Measurements from ENCODE around the gene CIAO3.
"Not testable (repeated sequence)": the region's sequence is repeated elsewhere in the genome, so short reads cannot be mapped to it uniquely, and the experiment has no call there.

Gene CIAO3

DNA sequence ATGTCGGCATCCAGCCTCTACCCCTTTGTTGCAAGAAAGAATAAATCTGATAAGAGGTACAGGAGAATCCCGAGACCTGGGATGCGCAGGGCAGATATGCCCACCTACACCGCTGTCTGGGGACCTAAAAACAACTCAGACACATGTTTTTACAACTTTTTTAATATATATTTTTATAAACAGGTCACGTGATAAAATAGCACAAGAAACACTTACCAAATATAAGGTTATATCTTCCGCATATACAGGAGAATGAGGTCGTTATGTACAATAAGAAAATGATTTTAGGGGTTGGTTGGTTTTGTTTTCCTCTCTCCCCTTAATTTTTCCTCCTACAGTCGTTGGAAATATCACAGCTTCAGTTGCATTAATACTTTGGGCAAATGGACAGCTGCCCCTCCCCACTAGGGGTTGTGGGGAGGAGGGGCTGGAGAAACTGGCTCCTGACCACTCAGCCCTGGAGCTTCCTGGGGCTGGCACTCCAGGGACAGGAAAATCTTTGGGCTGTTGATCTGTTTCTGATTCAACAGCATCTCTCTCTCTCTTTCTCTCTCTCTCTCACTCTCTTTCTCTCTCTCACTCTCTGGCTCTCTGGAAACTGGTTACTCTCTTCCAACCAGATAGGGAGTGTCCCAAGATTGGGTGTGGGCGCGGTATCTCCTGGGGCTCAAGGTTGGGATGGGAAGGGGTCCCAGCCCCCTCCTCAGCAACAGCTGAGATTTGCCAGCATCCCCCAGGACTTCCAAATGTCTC lies 48.3 kb downstream of the CIAO3 start:
- no peak for ATAC-seq
- DNase-seq = no peak

DNA sequence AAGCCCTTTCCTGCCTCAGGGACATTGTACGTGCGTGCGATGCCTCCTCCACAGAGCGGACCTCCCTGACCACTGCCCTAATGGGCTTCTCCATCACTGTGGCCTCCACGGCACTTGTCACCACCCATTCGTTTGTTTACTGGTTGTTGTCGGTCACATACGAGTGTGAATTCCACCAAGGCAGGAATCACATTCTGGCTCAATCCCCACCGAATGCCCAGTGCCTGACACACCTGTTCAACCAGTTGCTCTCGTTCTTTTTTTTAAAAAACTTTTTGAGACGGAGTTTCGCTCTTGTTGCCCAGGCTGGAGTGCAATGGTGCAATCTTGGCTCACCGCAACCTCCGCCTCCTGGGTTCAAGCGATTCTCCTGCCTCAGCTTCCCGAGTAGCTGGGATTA lies 49.6 kb downstream of the CIAO3 start:
- not testable (repeated sequence) for DNase-seq, ATAC-seq

DNA sequence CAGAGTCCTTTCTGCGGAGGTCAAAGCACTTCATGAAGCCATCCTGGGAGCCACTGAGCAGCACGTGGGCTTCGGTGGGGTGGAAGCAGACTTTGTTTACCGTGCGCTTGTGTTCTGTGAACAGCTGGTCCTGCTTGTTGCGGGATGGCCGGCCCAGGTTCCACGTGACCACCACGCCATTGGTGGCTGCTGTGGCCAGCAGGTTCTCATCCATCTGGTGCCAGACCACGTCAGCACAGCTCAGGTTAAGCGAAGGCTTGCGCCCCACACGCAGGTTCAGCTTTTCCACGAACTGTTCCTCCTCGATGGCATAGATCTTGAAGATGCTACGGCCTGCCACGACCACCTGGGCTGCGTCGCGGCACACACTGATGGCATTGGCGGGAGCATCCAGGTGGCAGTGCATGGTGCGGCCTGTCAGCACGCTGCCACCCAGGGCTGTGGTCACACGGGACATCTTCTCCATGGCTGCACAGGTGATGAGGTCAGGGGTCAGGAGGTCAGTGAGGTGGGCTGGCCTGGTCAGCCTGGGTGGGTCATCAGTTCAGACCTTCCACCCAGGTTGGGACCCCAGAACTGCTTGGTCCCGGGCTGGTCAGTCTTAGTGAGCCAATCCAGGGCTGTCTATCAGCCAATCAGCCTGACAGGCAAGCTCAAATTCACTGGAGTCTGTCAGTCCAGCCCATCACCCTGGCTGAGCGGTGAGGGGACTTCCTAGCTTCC lies 51.5 kb downstream of the CIAO3 start:
- no peak for DNase-seq

DNA sequence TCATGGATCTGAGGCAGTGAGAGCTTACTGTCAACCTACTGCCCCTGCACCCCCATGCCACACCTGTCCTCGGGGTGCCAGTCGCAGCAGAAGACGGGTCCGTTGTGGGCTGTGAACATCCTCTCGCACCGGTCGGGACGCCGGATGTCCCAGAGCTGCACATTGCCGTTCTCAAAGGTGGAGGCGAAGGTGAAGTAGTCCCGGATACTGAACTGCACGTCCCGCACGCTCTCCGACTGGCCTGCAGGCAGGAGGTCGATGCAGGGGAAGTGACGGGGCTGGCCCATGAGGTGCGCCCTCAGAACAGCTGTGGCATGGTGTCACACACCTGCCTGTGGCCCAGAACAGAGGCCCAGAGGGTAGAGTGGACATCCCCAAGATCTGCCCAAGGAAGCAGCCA lies 53.3 kb downstream of the CIAO3 start:
- DNase-seq (no peak), ATAC-seq (no peak)

More for the DNA sequence above, 51.5 kb downstream of the CIAO3 start:
- no peak for ATAC-seq

DNA sequence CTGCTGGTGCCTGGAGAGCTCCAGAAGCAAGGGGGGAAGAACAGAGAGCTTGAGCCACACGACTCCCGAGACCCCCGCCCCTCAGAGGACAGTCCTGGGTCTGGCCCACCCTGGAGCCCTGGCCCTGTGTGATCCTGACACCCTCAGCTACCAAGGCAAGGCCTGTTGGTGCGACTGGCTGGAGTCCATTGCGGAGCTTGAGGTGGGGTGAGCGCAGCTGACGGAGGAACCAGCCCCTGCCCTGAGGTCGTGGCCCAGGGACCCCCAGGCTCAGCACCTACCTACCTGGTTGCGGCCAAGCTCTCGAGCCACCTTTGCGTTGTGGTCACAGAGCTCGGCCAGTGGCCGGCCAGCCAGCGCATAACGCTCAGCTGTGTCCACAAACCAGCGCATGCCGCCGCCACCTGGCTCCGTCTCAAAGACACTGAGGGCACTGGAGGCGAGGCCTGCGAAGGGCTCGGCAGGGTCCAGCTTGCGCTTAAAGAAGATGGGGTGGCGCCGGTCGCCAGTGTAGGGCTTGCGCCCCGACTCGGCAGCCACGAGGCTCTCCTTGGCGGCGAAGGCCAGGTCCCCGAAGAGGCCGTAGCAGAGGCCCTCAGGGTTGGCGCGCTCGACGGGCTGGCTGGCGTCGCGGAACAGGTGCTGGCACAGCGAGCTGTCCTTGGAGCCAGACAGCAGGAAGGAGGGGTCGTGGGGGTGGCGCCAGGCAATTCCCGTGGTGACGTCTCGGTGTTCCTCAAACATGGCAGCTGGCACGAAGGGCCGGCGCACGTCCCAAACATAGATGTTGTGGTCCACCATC lies 54.1 kb downstream of the CIAO3 start:
- ATAC-seq (no peak), DNase-seq (no peak)

DNA sequence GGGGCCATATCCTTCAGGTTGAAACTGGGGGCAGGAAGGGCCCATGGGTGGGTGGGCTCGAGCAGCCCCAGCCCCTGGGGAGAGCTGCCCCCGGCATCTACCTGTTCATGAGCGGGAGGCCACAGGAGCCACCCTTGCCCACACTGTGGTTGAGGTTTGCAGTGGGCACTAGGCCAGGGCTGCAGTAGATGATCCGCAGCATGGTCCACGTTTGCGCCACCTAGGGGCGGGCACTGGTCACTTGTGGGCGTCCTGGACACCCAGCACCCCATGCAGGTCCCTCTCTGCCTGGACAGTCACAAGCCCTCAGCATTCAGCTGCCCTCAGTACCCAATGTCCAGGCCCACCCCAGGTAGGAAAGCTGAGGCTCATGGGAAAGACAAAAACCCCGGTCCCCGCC lies 54.8 kb downstream of the CIAO3 start:
- ATAC-seq = no peak
- peak; percentile 45 for DNase-seq

DNA sequence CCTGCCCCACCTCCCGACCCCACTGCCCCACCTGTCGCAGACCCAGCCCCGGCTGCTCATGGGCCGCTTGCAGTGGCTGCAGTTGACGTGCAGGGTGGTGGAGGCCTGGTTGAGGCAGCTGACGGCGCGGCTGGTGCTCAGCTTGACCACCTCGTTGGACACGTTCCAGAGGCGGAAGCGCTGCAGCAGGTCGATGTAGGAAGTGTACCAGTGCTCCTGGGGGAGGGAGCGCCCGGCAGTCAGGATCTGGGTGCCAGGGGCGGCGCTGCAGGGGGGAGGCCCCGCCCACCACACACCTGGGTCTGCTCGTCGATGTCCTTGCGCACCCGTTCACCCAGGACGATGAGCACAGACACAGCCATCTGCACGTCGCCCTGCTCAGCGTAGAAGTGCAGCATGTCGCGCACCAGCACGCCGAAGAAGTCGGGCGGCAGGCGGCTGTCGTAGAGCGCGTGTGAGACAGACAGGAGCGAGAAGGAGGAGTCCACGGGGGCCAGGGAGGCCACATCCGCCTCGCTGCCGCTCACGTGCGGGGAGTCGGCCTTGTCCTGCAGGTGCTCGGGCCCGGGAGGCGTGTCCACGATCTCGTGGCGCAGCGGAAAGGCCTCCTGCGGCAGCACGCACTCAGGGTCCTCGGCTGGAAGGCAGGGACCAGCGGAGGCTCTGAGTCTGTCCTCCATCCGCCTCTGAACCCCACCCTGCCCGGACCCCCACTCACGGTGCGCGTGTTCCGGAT lies 55.7 kb downstream of the CIAO3 start:
- no peak for ATAC-seq
- DNase-seq = no peak

DNA sequence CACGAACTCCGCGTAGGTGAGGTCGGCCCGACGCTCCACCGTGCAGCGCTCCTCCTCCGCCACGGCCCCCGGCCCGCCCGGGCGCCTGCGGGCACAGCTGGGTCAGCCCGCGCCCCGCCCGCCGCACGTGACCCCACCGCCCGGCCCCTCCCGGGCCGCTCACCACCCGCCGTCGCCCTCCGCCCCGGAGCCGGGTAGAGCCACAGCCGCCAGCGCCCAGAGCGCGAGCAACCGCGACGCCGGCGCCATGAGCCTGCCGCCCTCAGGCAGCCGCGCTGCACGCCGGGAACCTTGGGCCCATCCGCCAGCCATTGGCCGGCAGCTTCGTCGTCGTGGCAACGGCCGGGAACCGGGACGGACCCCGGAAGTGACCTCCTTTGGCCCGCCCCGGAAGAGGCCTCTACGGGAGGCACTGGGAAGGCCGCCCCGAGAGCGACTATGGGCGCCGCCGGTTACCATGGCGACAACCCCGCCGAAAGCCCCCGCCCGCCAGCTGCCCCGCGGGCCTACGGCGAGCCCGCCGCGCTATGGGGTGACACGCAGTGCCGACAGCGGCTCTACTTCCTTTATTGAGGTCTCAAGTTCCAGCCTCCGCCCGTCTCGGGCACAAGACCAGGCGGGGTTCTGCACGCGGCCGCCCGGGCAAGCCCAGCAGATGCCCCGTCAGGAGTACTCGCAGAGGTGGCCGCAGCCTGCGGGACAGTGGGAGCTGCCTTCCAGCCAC lies 56.6 kb downstream of the CIAO3 start, which contains the start of gene JMJD8:
Gene JMJD8, minus strand, starts transcription at position 264 of the 724 bp plus-strand sequence. Its CDS starts 15 bp downstream, at position 249.
- peak; percentile 99 for DNase-seq
- peak; percentile 82 for ATAC-seq

DNA sequence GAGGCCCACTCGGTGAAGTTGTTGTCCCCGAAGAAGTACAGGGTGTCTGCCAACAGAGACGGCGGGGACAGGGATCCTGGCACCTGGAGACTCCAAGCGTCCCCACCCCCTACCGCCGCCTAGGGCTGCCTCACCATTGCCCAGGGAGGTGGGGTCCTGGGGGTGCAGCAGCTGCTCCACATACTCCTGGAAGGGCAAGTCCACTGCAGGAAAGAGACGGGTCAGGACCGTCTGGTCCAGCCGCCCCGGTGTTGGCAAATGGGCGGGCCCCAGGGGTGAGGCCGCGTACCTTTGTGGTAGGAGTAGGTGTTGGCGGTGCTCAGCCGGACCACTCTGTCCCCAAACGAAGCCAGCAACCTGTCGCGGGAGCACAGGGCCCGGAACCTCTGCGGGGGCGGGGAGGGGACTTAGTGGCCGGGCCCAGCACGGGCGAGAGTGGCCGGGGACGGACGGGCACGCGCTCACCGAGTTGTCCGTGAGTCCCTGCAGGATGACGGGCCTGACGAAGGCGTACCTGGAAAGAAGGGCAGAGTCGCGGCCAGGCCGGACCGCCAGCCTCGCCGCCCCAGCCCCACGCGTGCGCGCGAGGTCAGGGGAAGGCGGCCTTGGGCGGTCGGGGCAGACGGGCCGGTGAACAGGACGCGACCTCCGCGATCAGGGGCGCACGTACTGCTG lies 57.3 kb downstream of the CIAO3 start:
- ATAC-seq = no peak
- DNase-seq = no peak

DNA sequence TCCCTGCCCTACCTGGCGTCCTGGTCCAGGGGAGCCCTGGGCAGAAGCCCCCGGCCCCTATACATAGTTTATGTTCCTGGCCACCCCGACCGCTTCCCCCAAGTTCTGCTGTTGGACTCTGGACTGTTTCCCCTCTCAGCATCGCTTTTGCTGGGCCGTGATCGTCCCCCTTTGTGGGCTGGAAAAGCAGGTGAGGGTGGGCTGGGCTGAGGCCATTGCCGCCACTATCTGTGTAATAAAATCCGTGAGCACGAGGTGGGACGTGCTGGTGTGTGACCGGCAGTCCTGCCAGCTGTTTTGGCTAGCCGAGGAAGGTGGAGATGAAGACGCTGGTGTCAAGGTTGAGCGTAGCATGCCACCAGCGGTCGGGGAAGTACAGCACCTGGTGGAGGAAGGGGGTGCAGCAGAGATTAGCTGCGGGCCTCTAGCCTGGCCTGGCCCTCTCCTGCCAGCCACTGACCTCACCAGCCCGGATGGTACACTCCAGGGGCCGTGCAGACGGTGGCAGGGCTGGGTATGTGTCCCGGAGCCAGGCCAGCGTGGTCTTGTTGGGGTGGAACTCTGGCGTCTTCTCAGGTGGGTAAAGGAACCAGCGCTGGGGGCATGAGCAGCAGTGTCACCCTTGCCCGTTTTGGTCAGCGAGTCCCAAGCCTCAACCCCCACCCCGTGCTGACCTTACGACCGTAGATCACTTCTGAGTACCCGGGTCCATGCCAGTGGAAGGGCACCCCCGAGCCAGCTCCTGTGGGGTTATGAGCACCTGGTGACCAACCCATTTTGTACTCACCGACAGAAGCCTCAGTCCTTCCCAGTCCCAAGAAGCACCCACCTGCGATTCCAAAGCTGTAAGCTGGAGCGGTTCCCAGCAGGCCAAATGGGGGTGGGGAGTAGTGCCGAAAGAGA lies 58.1 kb downstream of the CIAO3 start:
- ATAC-seq = no peak
- DNase-seq = no peak

DNA sequence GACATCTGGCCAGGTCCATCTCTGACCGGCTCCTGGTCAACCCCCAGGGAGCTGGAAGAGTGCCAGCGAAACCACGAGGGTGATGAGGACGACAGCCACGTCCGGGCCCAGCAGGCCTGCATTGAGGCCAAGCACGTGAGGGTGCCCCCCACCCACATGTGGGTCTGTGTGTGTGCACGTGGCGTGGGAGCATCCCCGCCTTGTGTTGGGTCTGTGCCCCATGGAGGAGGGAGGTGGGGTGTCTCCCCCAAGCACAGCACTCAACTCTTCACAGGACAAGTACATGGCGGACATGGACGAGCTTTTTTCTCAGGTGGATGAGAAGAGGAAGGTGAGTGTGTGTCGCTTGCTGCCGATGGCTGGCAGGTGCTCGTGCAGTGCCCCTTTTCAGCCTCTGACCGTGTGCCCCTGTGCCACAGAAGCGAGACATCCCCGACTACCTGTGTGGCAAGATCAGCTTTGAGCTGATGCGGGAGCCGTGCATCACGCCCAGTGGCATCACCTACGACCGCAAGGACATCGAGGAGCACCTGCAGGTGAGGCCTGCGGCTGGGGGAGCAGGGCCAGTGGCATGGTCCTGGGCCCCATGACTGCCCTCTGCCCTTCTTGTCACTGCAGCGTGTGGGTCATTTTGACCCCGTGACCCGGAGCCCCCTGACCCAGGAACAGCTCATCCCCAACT lies 58.9 kb downstream of the CIAO3 start:
- DNase-seq (no peak), ATAC-seq (no peak)

DNA sequence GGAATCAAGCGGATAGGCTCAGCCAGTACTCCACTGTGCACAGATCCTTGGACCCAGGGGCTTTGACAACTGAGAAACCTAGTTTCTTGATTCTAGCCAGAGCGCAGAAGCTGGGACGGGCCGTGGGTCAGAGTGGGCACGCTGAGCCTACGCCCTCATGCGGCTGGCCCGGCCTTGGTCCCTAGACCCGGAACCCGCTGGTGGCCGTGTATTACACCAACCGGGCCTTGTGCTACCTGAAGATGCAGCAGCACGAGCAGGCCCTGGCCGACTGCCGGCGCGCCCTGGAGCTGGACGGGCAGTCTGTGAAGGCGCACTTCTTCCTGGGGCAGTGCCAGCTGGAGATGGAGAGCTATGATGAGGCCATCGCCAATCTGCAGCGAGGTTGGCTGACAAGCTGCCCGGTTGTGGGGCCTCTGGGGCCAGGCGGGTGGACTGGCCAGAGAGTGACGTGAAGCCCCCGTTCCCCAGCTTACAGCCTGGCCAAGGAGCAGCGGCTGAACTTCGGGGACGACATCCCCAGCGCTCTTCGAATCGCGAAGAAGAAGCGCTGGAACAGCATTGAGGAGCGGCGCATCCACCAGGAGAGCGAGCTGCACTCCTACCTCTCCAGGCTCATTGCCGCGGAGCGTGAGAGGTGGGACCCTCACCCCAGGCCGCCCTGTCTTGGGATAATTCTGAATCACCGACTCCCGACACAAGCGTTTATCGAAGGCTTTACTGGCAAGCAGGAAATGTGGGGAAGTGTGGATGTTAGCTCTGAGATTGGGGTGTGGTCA lies 59.6 kb downstream of the CIAO3 start:
- ATAC-seq (no peak), DNase-seq (no peak)

DNA sequence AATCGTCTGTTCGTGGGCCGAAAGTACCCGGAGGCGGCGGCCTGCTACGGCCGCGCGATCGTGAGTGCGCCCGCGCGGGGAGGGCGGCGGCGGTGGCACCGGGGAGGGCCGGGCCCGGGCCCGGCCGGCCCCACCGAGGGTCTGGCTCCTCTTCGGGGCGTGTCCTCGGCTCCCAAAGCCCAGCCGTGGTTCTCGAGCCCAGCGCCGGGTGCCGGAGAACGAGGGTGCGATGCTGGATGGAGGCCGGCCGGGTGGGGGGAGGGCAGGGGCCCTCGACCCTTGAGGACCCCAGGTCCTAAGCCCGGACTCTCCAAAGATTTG lies 60.2 kb downstream of the CIAO3 start:
- no peak for DNase-seq
- ATAC-seq = no peak

DNA sequence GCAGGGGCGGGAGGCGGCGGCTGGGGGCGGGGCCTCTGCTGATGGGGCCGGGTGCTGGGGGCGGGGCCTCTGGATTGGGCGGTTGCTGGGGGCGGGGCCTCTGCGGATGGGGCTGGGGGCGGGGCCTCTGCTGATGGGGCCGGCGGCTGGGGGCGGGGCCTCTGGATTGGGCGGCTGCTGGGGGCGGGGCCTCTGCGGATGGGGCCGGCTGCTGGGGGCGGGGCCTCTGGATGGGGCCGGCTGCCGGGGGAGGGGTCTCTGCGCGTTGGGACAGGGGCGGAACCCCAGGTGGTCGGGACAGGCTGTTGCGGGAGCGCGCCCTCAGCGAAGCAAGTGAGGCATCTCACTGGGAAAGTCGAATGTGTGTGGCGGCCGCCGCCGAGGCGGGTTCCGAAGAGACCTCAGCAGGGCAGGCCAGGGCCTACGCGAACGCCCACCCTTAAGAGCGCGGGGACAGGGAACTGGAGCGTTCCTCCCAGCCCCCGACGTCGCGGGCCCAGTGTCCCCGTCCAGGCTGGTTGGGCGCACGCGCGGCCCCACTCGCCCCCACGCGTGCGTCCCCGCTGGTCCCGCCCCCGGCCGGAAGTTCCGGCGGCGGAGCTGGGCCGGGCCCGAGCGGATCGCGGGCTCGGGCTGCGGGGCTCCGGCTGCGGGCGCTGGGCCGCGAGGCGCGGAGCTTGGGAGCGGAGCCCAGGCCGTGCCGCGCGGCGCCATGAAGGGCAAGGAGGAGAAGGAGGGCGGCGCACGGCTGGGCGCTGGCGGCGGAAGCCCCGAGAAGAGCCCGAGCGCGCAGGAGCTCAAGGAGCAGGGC lies 60.8 kb downstream of the CIAO3 start, which contains the start of gene STUB1:
Gene STUB1, plus strand, starts transcription at position 597 of the 811 bp plus-strand sequence. Its CDS starts 116 bp downstream, at position 713.
- DNase-seq (peak; percentile 92), ATAC-seq (peak; percentile 42)

Measured in stimulated activated naive CD8-positive, alpha-beta T cell treated with anti-CD3 and anti-CD28 coated beads, Interleukin-15, Interleukin-2, amounts not matched to agents 100 U/mL and 50 U/mL, for 24 hours (primary cell).